Nephron progenitor cell (in vitro differentiated cells): ENCODE measurements around the gene MSI2.

Source experiments
- DNase-seq: peaks from one replicate; pipeline ENCODE4 v3.0.0; 2021
- H3K27ac Mint-ChIP-seq: 2 replicates; pipeline ENCODE4 v1.8.0; 2021; ENCODE audit warnings: mild to moderate bottlenecking, moderate library complexity, mixed read lengths
- H3K27me3 Mint-ChIP-seq: 2 replicates; pipeline ENCODE4 v1.8.0; 2021; ENCODE audit warnings: mild to moderate bottlenecking, low read depth, mixed read lengths; ENCODE audit not compliant: poor library complexity
- H3K36me3 Mint-ChIP-seq: 2 replicates; pipeline ENCODE4 v1.8.0; 2021; ENCODE audit warnings: low read depth, mixed read lengths
- H3K4me1 Mint-ChIP-seq: 2 replicates; pipeline ENCODE4 v1.8.0; 2021; ENCODE audit warnings: mixed read lengths
- H3K4me3 Mint-ChIP-seq: 2 replicates; pipeline ENCODE4 v1.8.0; 2021; ENCODE audit warnings: mild to moderate bottlenecking, moderate library complexity, mixed read lengths
- H3K9me3 Mint-ChIP-seq: 2 replicates; pipeline ENCODE4 v1.8.0; 2021; ENCODE audit warnings: mild to moderate bottlenecking, moderate library complexity, mixed read lengths
- TF ChIP-seq, protein P1 (sequence below): fragments of 200-600 bp; sonication (generic); IDR thresholded peaks from 2 replicates; pipeline ENCODE4 v1.5.0; 2021; ENCODE audit warnings: antibody characterized with exemption

MSI2 gene

DNA sequence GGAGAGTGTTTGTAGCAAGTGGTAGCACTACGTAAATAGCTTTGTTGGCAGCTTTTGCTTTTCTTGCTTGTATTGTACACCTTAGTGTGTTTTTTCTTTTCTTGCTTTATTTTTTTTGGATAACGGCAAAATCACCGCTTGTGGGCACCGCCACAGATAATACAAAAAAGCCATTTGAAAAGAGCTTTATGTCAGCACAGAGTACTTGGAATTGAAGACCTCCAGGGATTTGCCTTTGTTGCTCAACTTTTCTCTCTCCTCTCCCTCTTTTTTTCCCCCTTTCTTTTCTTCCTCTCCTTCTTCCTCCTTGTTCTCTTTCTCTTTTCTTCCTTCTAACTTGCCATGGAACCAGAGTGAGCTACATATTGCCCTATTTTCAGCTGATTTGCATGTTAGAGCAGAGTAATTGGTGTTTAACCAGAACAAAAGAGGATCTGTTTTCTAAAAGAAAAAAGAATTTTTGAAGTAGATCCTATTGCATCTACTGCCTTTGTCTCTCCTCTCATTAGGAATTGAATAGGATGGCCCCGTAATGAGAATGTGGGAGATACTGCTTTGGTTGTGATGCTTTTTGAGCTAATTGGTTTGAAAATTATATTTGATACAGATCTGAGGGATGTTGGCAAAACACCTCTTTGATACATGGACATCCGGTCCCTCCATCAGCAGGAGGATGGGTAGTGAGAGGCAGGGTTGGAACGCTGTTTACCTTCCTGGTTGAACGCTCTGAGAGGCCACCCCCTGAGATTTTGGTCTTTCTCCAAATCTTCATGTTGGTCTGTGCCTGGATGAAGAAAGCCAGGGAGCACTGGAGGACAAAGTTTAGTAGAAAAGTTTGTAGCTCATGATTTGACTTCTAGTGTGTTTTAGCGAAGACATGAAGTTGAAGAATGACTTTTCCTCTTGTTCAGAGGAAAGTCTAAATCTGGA lies 85.6 kb downstream of the MSI2 start:
- Mint-ChIP-seq H3K36me3 (peaks cover 69% of the 10 kb centered on the region), H3K9me3 (no peaks in the 10 kb centered on the region), H3K4me1 (peaks cover 60% of the 10 kb centered on the region), H3K27me3 (no peaks in the 10 kb centered on the region), H3K4me3 (no peak overlapping the region), H3K27ac (peak overlapping the region; percentile 88)
- no peak for DNase-seq
- TF ChIP-seq, protein P1, sequence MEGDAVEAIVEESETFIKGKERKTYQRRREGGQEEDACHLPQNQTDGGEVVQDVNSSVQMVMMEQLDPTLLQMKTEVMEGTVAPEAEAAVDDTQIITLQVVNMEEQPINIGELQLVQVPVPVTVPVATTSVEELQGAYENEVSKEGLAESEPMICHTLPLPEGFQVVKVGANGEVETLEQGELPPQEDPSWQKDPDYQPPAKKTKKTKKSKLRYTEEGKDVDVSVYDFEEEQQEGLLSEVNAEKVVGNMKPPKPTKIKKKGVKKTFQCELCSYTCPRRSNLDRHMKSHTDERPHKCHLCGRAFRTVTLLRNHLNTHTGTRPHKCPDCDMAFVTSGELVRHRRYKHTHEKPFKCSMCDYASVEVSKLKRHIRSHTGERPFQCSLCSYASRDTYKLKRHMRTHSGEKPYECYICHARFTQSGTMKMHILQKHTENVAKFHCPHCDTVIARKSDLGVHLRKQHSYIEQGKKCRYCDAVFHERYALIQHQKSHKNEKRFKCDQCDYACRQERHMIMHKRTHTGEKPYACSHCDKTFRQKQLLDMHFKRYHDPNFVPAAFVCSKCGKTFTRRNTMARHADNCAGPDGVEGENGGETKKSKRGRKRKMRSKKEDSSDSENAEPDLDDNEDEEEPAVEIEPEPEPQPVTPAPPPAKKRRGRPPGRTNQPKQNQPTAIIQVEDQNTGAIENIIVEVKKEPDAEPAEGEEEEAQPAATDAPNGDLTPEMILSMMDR: no peak

DNA sequence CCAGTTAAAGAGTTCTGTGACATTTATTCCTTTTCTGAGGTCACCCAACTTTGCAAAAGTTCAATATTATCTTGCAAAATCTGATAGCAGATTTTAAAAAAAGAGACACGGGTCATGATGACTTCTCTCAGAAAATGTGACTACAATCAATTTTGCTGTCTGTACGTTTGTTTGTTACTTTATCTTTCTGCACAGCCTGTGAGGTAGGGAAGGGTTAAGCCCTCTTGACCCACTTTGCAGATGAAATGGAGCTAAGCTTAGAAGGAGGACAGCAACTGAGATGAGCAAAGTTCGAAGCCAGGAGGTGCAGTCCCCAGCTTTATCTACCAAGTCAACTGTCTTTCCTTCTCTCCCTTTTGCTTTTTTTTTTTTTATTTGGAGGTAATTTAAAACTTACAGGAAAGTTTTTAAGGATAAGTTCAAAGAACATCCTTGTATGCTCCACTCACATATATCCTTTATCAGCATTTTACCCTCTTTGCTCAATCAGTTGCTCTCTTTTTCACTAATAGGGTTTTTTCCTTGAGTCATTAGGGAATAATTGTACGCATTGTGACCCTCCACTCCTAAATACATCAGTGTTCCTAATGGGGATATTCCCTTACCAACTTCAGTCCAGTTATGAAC lies 86.8 kb downstream of the MSI2 start:
- TF ChIP-seq, protein P1: no peak
- no peaks in the 10 kb centered on the region for H3K9me3 Mint-ChIP-seq
- H3K36me3 Mint-ChIP-seq: peaks cover 71% of the 10 kb centered on the region
- H3K4me1 Mint-ChIP-seq: peaks cover 57% of the 10 kb centered on the region
- H3K4me3 Mint-ChIP-seq: no peak overlapping the region
- DNase-seq: no peak
- H3K27me3 Mint-ChIP-seq: no peaks in the 10 kb centered on the region
- no peak overlapping the region for H3K27ac Mint-ChIP-seq

DNA sequence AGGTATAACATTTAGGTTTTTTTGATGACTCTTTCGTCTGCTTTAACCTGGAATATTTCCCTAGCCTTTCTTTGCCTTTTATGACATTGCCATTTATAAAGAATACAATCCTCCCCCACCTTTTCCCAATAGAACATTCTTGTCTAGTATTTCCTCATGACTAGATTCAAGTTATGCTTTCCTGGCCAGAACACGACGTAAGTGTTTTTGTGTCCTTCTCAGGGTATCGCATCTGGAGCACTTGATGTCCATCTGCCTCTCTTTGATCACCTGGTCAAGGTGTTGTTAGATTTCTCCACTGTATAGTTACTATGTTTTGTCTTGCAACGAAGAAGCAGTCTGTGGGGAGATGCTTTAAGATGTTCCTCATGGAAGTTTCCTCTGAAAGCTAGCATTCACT lies 87.4 kb downstream of the MSI2 start:
- Mint-ChIP-seq H3K27me3 (no peaks in the 10 kb centered on the region), H3K36me3 (peaks cover 77% of the 10 kb centered on the region), H3K4me1 (peaks cover 57% of the 10 kb centered on the region), H3K9me3 (no peaks in the 10 kb centered on the region), H3K4me3 (no peak overlapping the region), H3K27ac (no peak overlapping the region)
- no peak for DNase-seq
- TF ChIP-seq, protein P1: no peak

DNA sequence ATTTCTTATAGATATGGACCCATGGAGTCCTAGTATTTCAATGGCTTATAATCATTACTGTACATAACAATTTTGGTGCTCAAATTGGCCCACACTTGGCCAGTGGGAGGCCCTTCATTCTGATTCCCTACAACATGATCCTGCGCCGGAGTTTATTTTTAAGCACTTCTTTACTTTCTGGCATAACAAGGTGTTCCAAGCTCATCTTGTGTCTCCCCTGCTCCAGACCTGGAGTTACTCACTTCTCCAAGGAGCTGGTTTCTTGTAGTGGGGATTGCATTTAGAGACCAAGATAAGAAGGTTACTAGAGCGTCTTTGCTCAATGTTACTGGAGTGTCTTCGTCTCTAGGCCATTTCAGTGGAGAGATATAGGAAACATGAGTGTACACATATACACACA lies 87.9 kb downstream of the MSI2 start:
- Mint-ChIP-seq H3K9me3 (no peaks in the 10 kb centered on the region), H3K4me1 (peaks cover 60% of the 10 kb centered on the region), H3K27ac (no peak overlapping the region), H3K4me3 (no peak overlapping the region), H3K36me3 (peaks cover 81% of the 10 kb centered on the region), H3K27me3 (no peaks in the 10 kb centered on the region)
- DNase-seq: no peak
- TF ChIP-seq, protein P1: no peak

DNA sequence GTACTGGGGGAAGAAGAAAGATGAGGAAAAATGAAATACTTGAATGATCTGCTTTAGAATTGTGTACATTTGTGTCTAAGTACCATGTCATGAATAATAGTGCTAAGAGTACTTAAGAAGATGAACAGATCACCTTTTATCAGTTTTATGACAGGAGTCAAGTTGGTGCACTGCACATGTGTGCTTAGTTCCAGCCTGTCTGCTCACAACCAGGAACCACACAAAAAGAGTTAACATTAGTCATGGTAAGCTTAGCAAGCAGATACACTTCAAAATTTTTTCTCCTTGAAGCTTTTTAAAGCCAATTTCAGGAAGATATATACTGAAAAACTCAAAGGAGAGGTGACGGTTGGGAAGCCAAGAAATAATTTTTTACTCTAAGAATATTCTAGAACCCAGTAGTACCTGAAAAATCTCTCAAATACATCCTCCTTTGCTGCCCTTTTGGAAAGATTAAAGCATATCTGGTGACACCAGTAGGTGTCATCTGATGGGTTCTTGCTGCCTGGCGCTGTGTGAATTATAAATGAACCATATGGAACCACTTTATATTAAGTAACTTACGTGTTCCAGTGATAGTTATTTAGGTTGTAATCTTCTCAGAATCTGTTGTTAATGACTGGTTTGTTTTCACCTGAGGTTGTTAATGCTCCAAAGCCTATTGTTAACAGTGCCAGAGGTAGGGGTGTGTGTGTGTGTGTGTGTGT lies 93.4 kb downstream of the MSI2 start:
- Mint-ChIP-seq H3K36me3 (peaks cover 85% of the 10 kb centered on the region), H3K4me1 (peaks cover 57% of the 10 kb centered on the region), H3K4me3 (no peak overlapping the region), H3K27me3 (no peaks in the 10 kb centered on the region), H3K27ac (peak overlapping the region; percentile 77), H3K9me3 (no peaks in the 10 kb centered on the region)
- no peak for DNase-seq
- TF ChIP-seq, protein P1: no peak
